Gastroesophageal sphincter (tissue), 4 donors: Measurements from ENCODE around the gene ETFA. TPM values are rescaled to one million over a fixed set of nuclear protein-coding genes. Genes with fewer than 3 reads are reported as not detected.

Experiments
- ATAC-seq: fragments of 150-250 bp; one replicate; pipeline ENCODE4 v1.9.1; 2016; ENCODE audit warnings: mild to moderate bottlenecking, moderate library complexity
- H3K27ac ChIP-seq, 4 donors: fragments of 200-600 bp; sonication (generic) in 3 of 4; 1 replicate in 3 of 4; 2 replicates in 1 of 4; pipeline ENCODE4 v1.5.1; 2016 to 2019
- H3K27me3 ChIP-seq: fragments of 200-600 bp; sonication (generic); one replicate; pipeline ENCODE4 v1.5.1; 2019
- H3K36me3 ChIP-seq, 2 donors: fragments of 200-600 bp; sonication (generic); one replicate each; pipeline ENCODE4 v1.5.1; 2019; ENCODE audit warnings: control low read depth in 1 of 2
- H3K4me1 ChIP-seq, 3 donors: fragments of 200-600 bp; sonication (generic); 1 replicate in 2 of 3; 2 replicates in 1 of 3; pipeline ENCODE4 v1.5.1; 2016 to 2019; ENCODE audit warnings: control low read depth in 2 of 3
- H3K4me3 ChIP-seq, 2 donors: fragments of 200-600 bp; sonication (generic); one replicate each; pipeline ENCODE4 v1.5.1; 2019; ENCODE audit warnings: mild to moderate bottlenecking in 1 of 2, moderate library complexity in 1 of 2
- H3K9me3 ChIP-seq, 3 donors: fragments of 200-600 bp; sonication (generic); one replicate each; pipeline ENCODE4 v1.5.1; 2017 to 2019; ENCODE audit warnings: control low read depth in 2 of 3
- CTCF ChIP-seq, 4 experiments: fragments of 200-600 bp in 2 of 4; fragments of 450-650 bp in 2 of 4; sonication (generic) in 1 of 4; IDR thresholded peaks; one replicate each; pipeline ENCODE4 v1.5.1; 2017 to 2019; ENCODE audit warnings: antibody characterized with exemption in 4 of 4, mild to moderate bottlenecking in 2 of 4, moderate library complexity in 2 of 4
- EP300 ChIP-seq: sonication (generic); formaldehyde crosslinking; IDR thresholded peaks from one replicate; pipeline ENCODE4 v1.6.1; 2017; ENCODE audit warnings: antibody characterized with exemption, mild to moderate bottlenecking
- POLR2A ChIP-seq, 2 donors: fragments of 450-650 bp; IDR thresholded peaks; one replicate each; pipeline ENCODE4 v1.6.1; 2017; ENCODE audit warnings: antibody characterized with exemption in 2 of 2, mild to moderate bottlenecking in 2 of 2, moderate library complexity in 1 of 2
- POLR2AphosphoS5 ChIP-seq: sonication (generic); formaldehyde crosslinking; IDR thresholded peaks from one replicate; pipeline ENCODE4 v1.6.1; 2017; ENCODE audit warnings: antibody characterized with exemption
- WGBS, 2 donors: methylation state at CpG; one replicate each; pipeline ENCODE4 v1.1.5; 2018; ENCODE audit warnings: low coverage in 1 of 2; 5-methylcytosine and 5-hydroxymethylcytosine counted together
- total RNA-seq, 4 donors: library from RNA; depleted of rRNA; stranded (reverse); fragments of >200 nt; gene quantifications; one replicate each; pipeline ENCODE4 v1.1.0, GENCODE V29; 2016

The ETFA gene
- total RNA-seq, 4 donors from 2014 or later = 113 to 168 (median 137) TPM

- peak overlapping the region; percentile 48 to 58 for H3K4me3 ChIP-seq
These were observed 24.3 kb upstream of the ETFA start for GRCh38 chr15:76335307-76336253.

GRCh38 chr15:76334438-76335306 lies 23.4 kb upstream of the ETFA start:
- TF ChIP-seq EP300 (no peak), CTCF (IDR thresholded peaks at IDR 0.05) (no peak), POLR2AphosphoS5 (no peak), POLR2A (IDR thresholded peaks at IDR 0.05) (no peak)
- Histone ChIP-seq H3K27ac (peak overlapping the region in 1 of 4 donors; percentile 83), H3K4me1 (peaks cover 0 to 48% (median 6%) of the 10 kb centered on the region in 3 donors), H3K36me3 (no peaks in the 10 kb centered on the region), H3K4me3 (peak overlapping the region in 1 of 2 donors; percentile 58), H3K27me3 (peaks cover 70% of the 10 kb centered on the region), H3K9me3 (no peaks in the 10 kb centered on the region)
- 43 to 75% methylated on average over 5 to 25 of the region's 44 CpGs for WGBS, 2 donors
- no peak for ATAC-seq

More at GRCh38 chr15:76335307-76336253, 24.3 kb upstream of the ETFA start:
- TF ChIP-seq POLR2A (IDR thresholded peaks at IDR 0.05) = no peak
- no peak for TF ChIP-seq POLR2AphosphoS5
- no peak for TF ChIP-seq CTCF (IDR thresholded peaks at IDR 0.05)
- TF ChIP-seq EP300 = no peak
- Histone ChIP-seq H3K4me1 (peaks cover 0 to 57% (median 6%) of the 10 kb centered on the region in 3 donors), H3K27ac (peak overlapping the region; percentile 69 to 83 (median 80)), H3K9me3 (no peaks in the 10 kb centered on the region), H3K27me3 (peaks cover 73% of the 10 kb centered on the region), H3K36me3 (peaks cover 0 to 5% of the 10 kb centered on the region in 2 donors)
- 12 to 15% methylated on average over 32 to 38 of the region's 39 CpGs for WGBS, 2 donors
- peak; percentile 10 for ATAC-seq

- Histone ChIP-seq H3K9me3 (no peaks in the 10 kb centered on the region), H3K36me3 (no peaks in the 10 kb centered on the region), H3K4me3 (no peak overlapping the region), H3K27me3 (peaks cover 69% of the 10 kb centered on the region), H3K4me1 (peaks cover 0 to 40% (median 3%) of the 10 kb centered on the region in 3 donors), H3K27ac (no peak overlapping the region)
- ATAC-seq = no peak
- WGBS, 2 donors = 48 to 79% methylated on average over 3 to 7 of the region's 9 CpGs
- TF ChIP-seq CTCF (IDR thresholded peaks at IDR 0.05) (no peak), EP300 (no peak)
These were observed 22.6 kb upstream of the ETFA start for GRCh38 chr15:76333720-76334437.

GRCh38 chr15:76333309-76333708 lies 22.0 kb upstream of the ETFA start:
- no CpG with 5 or more reads among the region's 1 CpG for WGBS, 2 donors

More at GRCh38 chr15:76333309-76333708, 22.0 kb upstream of the ETFA start:
- Histone ChIP-seq H3K4me1 (peaks cover 0 to 34% (median 3%) of the 10 kb centered on the region in 3 donors), H3K36me3 (no peaks in the 10 kb centered on the region), H3K27me3 (peaks cover 65% of the 10 kb centered on the region), H3K4me3 (no peak overlapping the region), H3K9me3 (no peaks in the 10 kb centered on the region), H3K27ac (no peak overlapping the region)
- no peak for ATAC-seq
- TF ChIP-seq POLR2A (IDR thresholded peaks at IDR 0.05) = no peak
- TF ChIP-seq EP300 = no peak
- TF ChIP-seq CTCF (IDR thresholded peaks at IDR 0.05) = no peak
- no peak for TF ChIP-seq POLR2AphosphoS5
